ENCODE measurements around the gene NXPH3. TPM values are rescaled to one million over a fixed set of nuclear protein-coding genes. Genes with fewer than 3 reads are reported as not detected.

Gene NXPH3
- total RNA-seq (2.0 and 2.1 TPM in 2 replicates), polyA plus RNA-seq (1.7 and 2.1 TPM in 2 replicates), polyA minus RNA-seq (1.7 and 2.2 TPM in 2 replicates), Bru-seq, nascent RNA (percentile 23 among the genes with signal in this experiment), BruChase-seq, experiment 1, labeled RNA remaining after a 6-hour chase (percentile 23 among the genes with signal in this experiment), BruChase-seq, experiment 2, labeled RNA remaining after a 2-hour chase (percentile 23 among the genes with signal in this experiment)
- 1.8 and 2.1 TPM in 2 replicates for polyA plus RNA-seq (2011; cell fraction: cytosol; rRNA removed)
- 0.93 and 0.97 TPM in 2 replicates for polyA plus RNA-seq (2011; cell fraction: nucleus; rRNA removed)
- polyA plus RNA-seq (2012) = 0.43 and 1.4 TPM in 2 replicates
- not detected for polyA minus RNA-seq (2011; cell fraction: cytosol; rRNA and poly(A)+ RNA removed)
- 0.29 and 0.72 TPM in 2 replicates for polyA minus RNA-seq (2011; cell fraction: nucleus; rRNA and poly(A)+ RNA removed)
- long read RNA-seq, full-length matches to known transcripts = 2 of 2 reads
- long read RNA-seq, partial matches to known transcripts = 0 of 2 reads
- long read RNA-seq, other reads (novel, unspliced or antisense) = 0 of 2 reads

- ChIA-PET POLR2A (no interaction called here), CTCF (interaction anchor here (0.6 to 14.0 kb wide), 15 partner anchors 8 to 290 kb away, joined by 3 to 786 read pairs (median 5); partner anchors contain the start of genes SLC35B1 and SPOP)
- Histone ChIP-seq H3K9ac (replicated peaks; ENCODE audit: extremely low read depth, insufficient read depth, low read length) (no peak within 1 kb of the TSS), H3K4me3 (replicated peaks in 1 of 3; ENCODE audit: insufficient read depth in 1 of 3, low read depth in 1 of 3, low read length in 3 of 3) (peak within 1 kb of the TSS; percentile 58 to 70 (median 62)), H3K4me1 (ENCODE audit: control insufficient read depth, extremely low read depth, insufficient read depth, low read length) (peaks cover 13% of the 10 kb centered on the region), H3K9me1 (replicated peaks; ENCODE audit: control insufficient read depth, extremely low read depth, insufficient read depth, low read length) (no peaks in the 10 kb centered on the region), H3K9me3 (replicated peaks; ENCODE audit: control insufficient read depth, insufficient read depth, low read length) (no peaks in the 10 kb centered on the region), H2AFZ (ENCODE audit: low read depth, low read length) (peak within 1 kb of the TSS; percentile 98), H4K20me1 (replicated peaks; ENCODE audit: control insufficient read depth, extremely low read depth, insufficient read depth, low read length) (no peaks in the 10 kb centered on the region), H3K4me2 (ENCODE audit: insufficient read depth, low read length) (peak within 1 kb of the TSS; percentile 70), H3K27me3 (ENCODE audit: control insufficient read depth in 2 of 2, insufficient read depth in 2 of 2, low read length in 2 of 2) (peaks cover 4 to 8% of the 10 kb centered on the region in 2 experiments), H3K79me2 (ENCODE audit: control insufficient read depth, insufficient read depth, low read length) (no peaks in the 10 kb centered on the region), H3K27ac (ENCODE audit: insufficient read depth, low read depth, low read length) (no peak within 1 kb of the TSS), H3K36me3 (ENCODE audit: control insufficient read depth in 2 of 2, extremely low read depth in 1 of 2, insufficient read depth in 2 of 2, low read length in 2 of 2) (no peaks in the 10 kb centered on the region)
- dilution Hi-C loops (cut with MboI; ENCODE audit: extremely low pct_ligation_motif_present, low sequenced_read_pairs) (no loop called here), intact Hi-C loops (cut with micrococcal nuclease) (loop anchor here (1.0 kb wide), 1 partner anchor 120 kb away; no protein-coding TSS in a partner anchor)
- BruUV-seq (replicated peaks) = no TSS peak
- no peak for FAIRE-seq
- DNase-seq (ENCODE audit: low read depth, low spot score) = peak; percentile 42
- TF ChIP-seq FOS (IDR thresholded peaks at IDR 0.05; ENCODE audit: borderline replicate concordance, insufficient read depth, low read length) = no peak
- TF ChIP-seq CTCF (IDR thresholded peaks at IDR 0.05; ENCODE audit: extremely low read depth in 1 of 2, insufficient read depth in 1 of 2, low read depth in 1 of 2, low read length in 2 of 2) = peak; percentile 40 to 66
These were observed at the start of gene NXPH3 for GRCh38 chr17:49575679-49576087. Gene NXPH3 (plus strand): TSS chr17:49575871. CDS start chr17:49576220, 349 bp downstream.

Measured in endothelial cell of umbilical vein (primary cell).